GM18951 (cell line): ENCODE results near the gene CDKL4.
"Not testable (repeated sequence)": the region's sequence is repeated elsewhere in the genome, so short reads cannot be mapped to it uniquely, and the experiment has no call there.

Experiments
- POLR2A ChIP-seq: IDR thresholded peaks from 4 replicates; pipeline ENCODE4 v1.6.1; 2011; ENCODE audit warnings: mild to moderate bottlenecking; ENCODE audit not compliant: insufficient read length, insufficient read depth; ENCODE audit errors: extremely low read depth
- in situ Hi-C: fragments of 300-500 bp; cut with MboI; formaldehyde crosslinking; loops from one replicate; pipeline ENCODE4 v1.12.0; 2022; ENCODE audit warnings: low sequenced_read_pairs, mixed read lengths, inconsistent platforms; ENCODE audit not compliant: unreplicated experiment

CDKL4 gene

DNA sequence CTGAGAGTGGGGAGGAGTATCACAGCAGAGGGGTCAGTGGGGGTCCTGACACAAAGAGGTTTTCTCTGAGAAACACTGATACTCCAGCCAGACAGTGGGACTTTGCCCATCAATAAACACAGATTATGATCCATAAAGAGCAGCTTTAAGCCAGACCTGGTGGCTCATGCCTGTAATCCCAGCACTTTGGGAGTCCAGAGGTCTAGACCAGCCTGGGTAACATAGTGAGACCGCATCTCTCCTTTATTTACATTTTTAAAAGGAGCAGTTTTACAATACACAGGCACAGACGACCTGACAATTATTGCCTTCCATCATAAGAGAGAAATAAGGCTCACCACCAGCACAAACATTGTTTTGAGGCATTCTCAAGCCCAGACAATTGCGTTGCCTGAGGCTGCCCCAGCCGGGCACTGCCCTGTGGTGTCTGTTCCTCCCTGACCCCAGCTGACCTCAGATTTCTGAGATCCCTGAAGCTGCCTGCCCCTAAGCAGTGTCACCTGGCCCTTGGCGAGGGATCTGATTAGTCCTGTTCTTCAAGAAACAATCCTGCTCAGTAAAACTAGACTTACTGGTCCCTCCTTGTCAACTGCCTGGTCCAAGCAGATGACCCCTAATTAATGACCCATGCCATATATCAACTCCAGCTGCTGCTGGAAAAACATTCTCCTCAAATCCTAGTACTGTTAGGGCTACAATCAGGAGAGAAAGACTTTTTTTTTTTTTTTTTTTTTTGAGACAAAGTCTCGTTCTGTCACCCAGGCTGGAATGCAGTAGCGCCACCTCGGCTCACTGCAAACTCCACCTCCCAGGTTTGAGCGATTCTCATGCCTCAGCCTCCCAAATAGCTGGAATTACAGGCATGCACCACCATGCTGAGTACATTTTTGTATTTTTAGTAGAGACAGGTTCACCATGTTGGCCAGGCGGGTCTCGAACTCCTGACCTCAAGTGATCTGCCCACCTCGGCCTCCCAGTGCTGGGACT lies 63.5 kb downstream of the CDKL4 start:
- in situ Hi-C loops, result no loop called here
- no peak for TF ChIP-seq POLR2A

DNA sequence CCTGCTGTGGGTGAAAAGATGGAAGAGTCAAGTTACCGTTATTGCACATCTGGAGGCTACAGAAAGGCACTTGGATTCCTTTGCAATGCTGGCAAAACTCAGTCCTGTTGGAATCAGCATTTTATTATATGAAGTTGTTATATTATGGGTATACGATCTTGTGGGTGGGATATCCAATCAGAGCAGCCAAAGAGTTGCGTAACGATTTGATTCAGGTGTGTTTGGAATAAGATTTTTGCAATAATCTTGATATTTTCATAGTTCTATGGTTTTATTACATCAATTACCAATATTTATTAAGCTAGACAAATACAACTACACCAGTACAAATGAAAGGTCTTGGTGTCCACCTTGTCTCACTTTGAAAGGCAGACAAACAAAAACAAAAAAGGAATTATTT lies 65.0 kb downstream of the CDKL4 start:
- no peak for TF ChIP-seq POLR2A
- in situ Hi-C loops, result no loop called here

DNA sequence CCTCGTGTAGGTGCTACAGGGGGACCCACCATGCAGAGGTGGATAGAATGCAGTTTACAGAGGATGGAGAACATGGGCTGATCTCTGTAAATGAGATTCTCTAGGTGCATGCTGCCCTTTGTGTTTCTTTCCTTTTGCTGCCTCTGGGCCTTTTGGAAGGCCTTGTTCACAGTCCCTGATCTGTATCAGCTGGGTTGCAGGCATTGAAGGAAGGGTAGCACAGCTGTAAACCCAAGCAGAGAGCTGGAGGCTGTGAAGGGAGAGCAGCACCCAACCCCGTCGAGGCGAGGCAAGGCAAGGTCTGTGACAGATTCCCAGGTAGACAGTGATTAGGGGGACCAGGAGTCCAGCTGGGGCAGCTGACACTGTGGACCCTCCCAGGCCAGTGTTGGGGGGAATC lies 66.8 kb downstream of the CDKL4 start:
- in situ Hi-C loops, result no loop called here
- TF ChIP-seq POLR2A, result no peak

DNA sequence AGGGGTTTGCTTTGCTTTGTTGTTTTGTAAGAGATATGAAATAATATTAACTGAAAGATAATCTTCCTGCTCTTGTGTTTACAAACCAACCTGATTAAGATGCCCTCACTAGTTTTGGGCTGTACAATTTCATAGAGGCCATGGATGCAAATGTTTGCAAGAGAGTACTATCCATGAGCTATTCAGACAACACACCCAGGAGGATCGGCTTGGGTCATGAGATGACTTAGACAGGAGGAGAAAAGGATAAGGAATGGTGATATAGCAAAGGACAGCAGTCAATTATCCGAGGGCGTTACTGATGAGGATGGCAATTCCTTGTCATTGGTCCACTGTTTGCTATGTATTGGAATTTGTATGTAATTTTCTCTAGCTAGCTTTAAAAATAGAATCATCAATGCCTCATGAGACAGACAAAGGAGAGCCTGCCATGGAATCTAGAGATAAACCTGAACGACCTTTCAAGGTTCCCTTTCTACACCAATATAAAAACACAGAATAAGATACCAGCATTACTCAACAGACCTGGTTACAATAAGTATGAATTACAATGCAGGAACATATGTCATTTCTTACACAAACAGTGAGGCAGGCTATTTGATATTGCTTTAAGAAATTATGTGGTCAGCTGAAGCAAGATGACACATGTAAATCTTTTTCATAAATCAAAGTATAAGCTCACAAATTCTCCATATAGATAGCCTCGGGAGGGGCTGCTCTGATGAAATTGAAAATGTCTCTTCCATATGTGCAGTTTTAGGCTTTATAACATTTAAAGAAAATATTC lies 68.6 kb downstream of the CDKL4 start:
- no peak for TF ChIP-seq POLR2A
- in situ Hi-C loops, result no loop called here

DNA sequence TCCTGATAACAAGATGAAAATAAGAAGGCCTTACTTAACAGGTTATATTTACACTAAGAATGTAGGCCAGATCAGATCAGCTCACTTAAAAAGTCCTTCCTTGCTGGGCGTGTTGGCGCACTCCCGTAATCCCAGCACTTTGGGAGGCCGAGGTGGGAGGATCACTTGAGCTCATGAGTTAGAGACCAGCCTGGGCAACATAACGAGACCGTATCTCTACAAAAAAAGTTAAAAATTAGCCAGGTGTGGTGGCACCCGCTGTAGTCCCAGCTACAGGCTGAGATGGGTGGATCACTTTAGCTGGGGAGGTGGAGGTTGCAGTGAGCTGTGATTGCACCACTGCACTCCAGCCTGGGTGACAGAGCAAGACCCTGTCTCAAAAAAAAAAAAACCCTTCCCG lies 69.7 kb downstream of the CDKL4 start:
- in situ Hi-C loops, result no loop called here

DNA sequence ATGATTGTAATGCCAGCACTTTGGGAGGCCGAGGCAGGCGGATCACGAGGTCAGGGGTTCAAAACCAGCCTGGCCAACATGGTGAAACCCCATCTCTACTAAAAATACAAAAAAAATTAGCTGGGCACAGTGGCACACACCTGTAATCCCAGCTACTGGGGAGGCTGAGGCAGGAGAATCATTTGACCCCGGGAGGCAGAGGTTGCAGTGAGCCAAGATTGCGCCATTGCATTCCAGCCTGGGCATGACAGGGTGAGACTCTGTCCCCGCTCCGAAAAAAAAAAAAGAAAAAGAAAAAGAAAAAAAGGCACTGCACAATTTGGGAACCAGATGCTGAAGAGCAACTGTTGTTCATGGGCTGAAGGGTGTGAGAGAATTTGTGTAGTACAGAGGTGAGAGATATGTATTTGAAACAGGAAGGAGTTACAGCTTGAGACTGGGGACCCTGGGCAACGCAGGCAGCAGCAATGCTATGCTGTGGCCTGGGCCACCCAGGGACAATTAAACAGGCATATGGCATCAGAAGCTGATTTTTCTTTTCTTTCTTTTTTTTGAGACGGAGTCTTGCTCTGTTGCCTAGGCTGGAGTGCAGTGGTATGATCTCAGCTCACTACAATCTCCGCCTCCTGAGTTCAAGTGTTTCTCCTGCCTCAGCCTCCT lies 71.6 kb downstream of the CDKL4 start:
- in situ Hi-C loops, result not testable (repeated sequence)

More for the DNA sequence above, 69.7 kb downstream of the CDKL4 start:
- no peak for TF ChIP-seq POLR2A

DNA sequence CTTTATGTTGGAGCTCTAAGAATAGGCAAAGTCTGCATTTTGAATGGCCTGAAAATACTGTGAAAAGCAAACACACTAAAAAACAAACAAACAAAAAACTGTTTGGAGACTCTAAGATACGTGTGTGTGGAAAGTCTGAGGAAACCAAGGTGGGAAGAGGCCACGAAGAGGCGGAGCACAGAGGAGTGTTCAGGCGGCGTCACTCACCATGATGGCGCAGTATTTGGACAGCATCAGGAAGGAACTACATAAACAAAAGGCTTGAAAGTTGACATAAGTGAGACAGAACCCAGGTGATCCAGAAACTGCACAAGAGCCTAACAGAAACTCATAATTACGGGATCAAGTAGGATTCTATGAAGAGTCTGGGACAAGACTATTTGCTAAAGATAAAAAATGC lies 72.1 kb downstream of the CDKL4 start:
- TF ChIP-seq POLR2A, result no peak
- in situ Hi-C loops, result no loop called here

DNA sequence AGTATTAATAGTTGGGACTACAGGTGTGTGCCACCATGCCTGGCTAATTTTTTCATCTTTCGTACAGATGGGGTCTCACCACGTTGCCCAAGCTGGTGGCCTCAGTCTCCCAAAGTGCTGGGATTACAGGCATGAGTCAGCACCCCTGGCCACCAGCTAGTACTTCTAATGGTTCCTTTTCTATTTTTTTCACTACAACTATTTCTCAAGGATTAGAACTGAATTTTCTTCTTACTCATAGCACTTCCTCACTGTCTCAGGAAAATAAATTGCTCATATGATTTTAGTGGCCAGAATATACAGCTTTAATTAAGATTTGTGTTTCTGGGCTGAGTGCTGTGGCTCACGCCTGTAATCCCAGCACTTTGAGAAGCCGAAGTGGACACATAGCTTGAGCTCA lies 79.7 kb downstream of the CDKL4 start:
- in situ Hi-C loops, result no loop called here
- TF ChIP-seq POLR2A, result no peak

DNA sequence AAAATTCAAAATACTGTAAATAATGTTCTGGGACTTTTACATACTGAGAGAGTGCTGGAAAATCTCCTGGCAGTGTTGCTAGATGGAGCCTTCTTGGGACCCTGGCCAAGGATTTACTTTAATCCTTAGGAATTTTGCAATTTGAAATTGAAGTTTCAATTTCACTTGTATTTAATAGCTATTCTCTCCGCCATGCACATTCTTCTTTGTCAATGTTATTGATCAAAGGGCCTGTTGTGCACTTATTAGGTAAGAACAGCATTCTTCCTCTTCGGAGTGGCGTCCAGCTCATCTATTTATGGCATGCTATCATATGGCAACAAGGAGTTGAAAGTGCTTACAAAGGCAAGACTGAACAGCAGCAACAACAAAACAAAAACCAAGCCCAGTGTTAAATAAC lies 82.8 kb downstream of the CDKL4 start:
- TF ChIP-seq POLR2A, result no peak
- in situ Hi-C loops, result no loop called here

DNA sequence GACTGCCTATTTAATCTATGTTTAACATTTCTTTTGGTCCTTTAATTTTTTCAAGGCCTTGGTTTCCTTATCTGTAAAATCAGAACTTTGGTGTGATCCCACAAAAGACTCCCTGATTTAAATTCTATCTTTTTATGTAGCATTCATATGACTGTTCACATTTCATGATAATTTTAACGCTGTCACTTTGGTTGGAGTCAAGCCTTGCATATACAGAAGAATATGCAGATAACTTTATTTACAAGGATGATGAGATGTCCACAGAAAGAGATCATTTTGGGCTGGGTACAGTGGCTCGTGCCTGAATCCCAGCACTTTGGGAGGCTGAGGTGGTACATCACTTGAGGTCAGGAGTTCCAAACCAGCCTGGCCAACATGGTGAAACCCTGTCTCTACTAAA lies 84.5 kb downstream of the CDKL4 start:
- in situ Hi-C loops, result no loop called here
- no peak for TF ChIP-seq POLR2A

DNA sequence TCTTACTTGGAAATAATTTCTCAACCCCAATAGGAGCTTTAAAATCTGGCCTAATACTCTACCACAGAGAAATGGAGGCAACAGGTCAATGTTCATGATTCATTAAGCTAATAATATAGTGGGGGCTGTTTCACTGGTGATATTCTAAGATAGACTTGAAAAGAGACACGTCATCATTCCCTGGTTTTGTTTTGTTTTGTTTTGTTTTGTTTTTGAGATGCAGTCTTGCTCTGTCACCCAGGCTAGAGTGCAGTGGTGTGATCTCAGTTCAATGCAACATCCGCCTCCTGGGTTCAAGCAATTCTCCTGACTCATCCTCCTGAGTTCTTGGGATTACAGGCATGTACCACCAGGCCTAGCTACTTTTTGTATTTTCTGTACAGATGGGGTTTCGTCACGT lies 85.4 kb downstream of the CDKL4 start:
- no peak for TF ChIP-seq POLR2A
- in situ Hi-C loops, result no loop called here

DNA sequence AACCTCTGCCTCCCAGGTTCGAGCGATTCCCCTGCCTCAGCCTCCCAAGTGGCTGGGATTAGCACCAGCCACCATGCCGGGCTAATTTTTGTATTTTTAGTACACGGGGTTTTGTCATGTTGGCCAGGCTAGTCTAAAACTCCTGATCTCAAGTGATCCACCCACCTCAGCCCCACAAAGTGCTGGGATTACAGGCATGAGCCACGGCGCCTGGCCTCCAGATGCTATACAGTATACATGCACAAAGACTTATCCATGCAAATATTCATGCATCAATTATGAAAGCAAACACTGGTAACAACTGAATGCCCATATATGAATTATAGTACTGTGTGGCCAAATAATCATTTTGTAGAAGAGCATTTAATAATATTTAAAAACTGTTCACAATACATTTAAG lies 86.9 kb downstream of the CDKL4 start:
- TF ChIP-seq POLR2A, result no peak
- in situ Hi-C loops, result no loop called here

DNA sequence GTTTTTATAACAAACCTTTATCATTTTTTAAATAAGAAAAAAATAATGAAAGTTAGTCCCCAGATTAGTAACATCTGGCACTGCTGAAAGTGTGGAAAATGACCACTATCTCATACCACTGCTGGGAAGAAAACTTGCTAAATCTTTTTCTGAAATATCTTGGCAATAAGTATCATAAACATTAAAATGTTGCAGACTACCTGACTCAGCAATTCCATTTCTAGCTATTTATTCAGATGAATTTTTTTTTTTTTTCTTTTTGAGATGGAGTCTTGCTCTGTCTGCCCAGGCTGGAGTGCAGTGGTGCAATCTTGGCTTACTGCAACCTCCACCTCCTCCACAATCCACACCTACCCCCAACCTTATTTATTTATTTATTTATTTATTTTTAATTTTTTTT lies 87.7 kb downstream of the CDKL4 start:
- in situ Hi-C loops, result no loop called here
- TF ChIP-seq POLR2A, result no peak

DNA sequence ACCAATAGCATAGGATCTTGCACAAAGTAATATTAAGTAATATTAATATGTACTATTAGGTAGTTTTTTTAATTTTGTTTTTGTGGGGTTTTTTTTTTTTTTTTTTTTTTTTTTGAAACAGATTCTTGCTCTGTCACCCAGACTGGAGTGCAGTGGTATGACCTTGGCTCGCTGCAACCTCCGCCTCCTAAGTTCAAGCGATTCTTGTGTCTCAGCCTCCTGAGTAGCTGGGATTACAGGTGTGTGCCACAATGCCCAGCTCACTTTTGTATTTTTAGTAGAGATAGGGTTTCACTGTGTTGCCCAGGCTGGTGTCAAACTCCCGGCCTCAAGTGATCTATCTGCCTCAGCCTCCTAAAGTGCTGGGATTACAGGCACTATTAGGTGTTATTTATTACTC lies 88.2 kb downstream of the CDKL4 start:
- in situ Hi-C loops, result not testable (repeated sequence)
